ENCODE results near the gene SERPINB6. TPM values are rescaled to one million over a fixed set of nuclear protein-coding genes. Genes with fewer than 3 reads are reported as not detected.

SERPINB6 gene
- total and polyA plus RNA-seq, 9 of the 15 experiments (the other 6 are each of a cell fraction or from before 2014, with no cell fraction given), result 86.6 to 211 (median 143) TPM

GRCh38 chr6:2988426-2989331, 17.3 kb upstream of the SERPINB6 start (continued):
- TF ChIP-seq MGA (IDR thresholded peaks at IDR 0.05) (peak; percentile 91), ZNF311 (CRISPR knock-in tag; IDR thresholded peaks at IDR 0.05) (no peak; the same call in 1 of the 2 replicates), SLC30A9 (CRISPR knock-in tag; IDR thresholded peaks at IDR 0.05) (no peak), ZNF75A (CRISPR knock-in tag; IDR thresholded peaks at IDR 0.05) (no peak), GATA2 (CRISPR knock-in tag; IDR thresholded peaks at IDR 0.05) (no peak), L3MBTL2 (IDR thresholded peaks at IDR 0.05) (peak; percentile 86), PRPF4 (IDR thresholded peaks at IDR 0.05; ENCODE audit: insufficient read depth, low read depth, low read length, poor library complexity, severe bottlenecking) (peak; percentile 36)
- TF ChIP-seq, protein P1, sequence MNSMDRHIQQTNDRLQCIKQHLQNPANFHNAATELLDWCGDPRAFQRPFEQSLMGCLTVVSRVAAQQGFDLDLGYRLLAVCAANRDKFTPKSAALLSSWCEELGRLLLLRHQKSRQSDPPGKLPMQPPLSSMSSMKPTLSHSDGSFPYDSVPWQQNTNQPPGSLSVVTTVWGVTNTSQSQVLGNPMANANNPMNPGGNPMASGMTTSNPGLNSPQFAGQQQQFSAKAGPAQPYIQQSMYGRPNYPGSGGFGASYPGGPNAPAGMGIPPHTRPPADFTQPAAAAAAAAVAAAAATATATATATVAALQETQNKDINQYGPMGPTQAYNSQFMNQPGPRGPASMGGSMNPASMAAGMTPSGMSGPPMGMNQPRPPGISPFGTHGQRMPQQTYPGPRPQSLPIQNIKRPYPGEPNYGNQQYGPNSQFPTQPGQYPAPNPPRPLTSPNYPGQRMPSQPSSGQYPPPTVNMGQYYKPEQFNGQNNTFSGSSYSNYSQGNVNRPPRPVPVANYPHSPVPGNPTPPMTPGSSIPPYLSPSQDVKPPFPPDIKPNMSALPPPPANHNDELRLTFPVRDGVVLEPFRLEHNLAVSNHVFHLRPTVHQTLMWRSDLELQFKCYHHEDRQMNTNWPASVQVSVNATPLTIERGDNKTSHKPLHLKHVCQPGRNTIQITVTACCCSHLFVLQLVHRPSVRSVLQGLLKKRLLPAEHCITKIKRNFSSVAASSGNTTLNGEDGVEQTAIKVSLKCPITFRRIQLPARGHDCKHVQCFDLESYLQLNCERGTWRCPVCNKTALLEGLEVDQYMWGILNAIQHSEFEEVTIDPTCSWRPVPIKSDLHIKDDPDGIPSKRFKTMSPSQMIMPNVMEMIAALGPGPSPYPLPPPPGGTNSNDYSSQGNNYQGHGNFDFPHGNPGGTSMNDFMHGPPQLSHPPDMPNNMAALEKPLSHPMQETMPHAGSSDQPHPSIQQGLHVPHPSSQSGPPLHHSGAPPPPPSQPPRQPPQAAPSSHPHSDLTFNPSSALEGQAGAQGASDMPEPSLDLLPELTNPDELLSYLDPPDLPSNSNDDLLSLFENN (IDR thresholded peaks at IDR 0.05; ENCODE audit: low read depth in 2 of 2, low read length in 2 of 2), result no peak; a peak in 1 of 4 replicates
- TF ChIP-seq, protein P2, sequence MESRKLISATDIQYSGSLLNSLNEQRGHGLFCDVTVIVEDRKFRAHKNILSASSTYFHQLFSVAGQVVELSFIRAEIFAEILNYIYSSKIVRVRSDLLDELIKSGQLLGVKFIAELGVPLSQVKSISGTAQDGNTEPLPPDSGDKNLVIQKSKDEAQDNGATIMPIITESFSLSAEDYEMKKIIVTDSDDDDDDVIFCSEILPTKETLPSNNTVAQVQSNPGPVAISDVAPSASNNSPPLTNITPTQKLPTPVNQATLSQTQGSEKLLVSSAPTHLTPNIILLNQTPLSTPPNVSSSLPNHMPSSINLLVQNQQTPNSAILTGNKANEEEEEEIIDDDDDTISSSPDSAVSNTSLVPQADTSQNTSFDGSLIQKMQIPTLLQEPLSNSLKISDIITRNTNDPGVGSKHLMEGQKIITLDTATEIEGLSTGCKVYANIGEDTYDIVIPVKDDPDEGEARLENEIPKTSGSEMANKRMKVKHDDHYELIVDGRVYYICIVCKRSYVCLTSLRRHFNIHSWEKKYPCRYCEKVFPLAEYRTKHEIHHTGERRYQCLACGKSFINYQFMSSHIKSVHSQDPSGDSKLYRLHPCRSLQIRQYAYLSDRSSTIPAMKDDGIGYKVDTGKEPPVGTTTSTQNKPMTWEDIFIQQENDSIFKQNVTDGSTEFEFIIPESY (CRISPR knock-in tag; IDR thresholded peaks at IDR 0.05), result peak; percentile 59

Measured in K562 (cell line).